ENCODE results near the gene BICRAL. TPM values are rescaled to one million over a fixed set of nuclear protein-coding genes. Genes with fewer than 3 reads are reported as not detected.
A peak's percentile ranks its signal among the peaks of the same experiment; 100 is the strongest.
"Not testable (repeated sequence)": the region's sequence is repeated elsewhere in the genome, so short reads cannot be mapped to it uniquely, and the experiment has no call there.

The BICRAL gene
- total RNA-seq, 2 donors from 2014 or later, result 9.6 to 14.1 TPM

GRCh38 chr6:42898891-42899361 is 117.1 kb downstream of the BICRAL start:
- Histone ChIP-seq H3K27ac (no peak overlapping the region), H3K36me3 (no peaks in the 10 kb centered on the region), H3K9me3 (no peaks in the 10 kb centered on the region), H3K4me3 (no peak overlapping the region), H3K27me3 (no peaks in the 10 kb centered on the region), H3K4me1 (peaks cover 0 to 42% of the 10 kb centered on the region in 2 donors)
- peak; percentile 74 for DNase-seq (ENCODE audit: low spot score)
- peak; percentile 73 to 88 for TF ChIP-seq CTCF (IDR thresholded peaks at IDR 0.05)

- Histone ChIP-seq H3K4me1 (peaks cover 0 to 36% of the 10 kb centered on the region in 2 donors), H3K27ac (no peak overlapping the region), H3K9me3 (no peaks in the 10 kb centered on the region), H3K27me3 (no peaks in the 10 kb centered on the region), H3K36me3 (no peaks in the 10 kb centered on the region), H3K4me3 (no peak overlapping the region)
- TF ChIP-seq CTCF (IDR thresholded peaks at IDR 0.05), result no peak
- no peak for DNase-seq (ENCODE audit: low spot score)
Observed at GRCh38 chr6:42899871-42900270, 118.0 kb downstream of the BICRAL start.

GRCh38 chr6:42901538-42901957 is 119.7 kb downstream of the BICRAL start:
- no peaks in the 10 kb centered on the region for H3K36me3 ChIP-seq
- H3K27me3 ChIP-seq, result no peaks in the 10 kb centered on the region
- peaks cover 0 to 36% of the 10 kb centered on the region in 2 donors for H3K4me1 ChIP-seq
- DNase-seq (ENCODE audit: low spot score), result peak; percentile 86
- TF ChIP-seq CTCF (IDR thresholded peaks at IDR 0.05), result peak; percentile 74 to 96
- no peaks in the 10 kb centered on the region for H3K9me3 ChIP-seq
- no peak overlapping the region for H3K4me3 ChIP-seq
- H3K27ac ChIP-seq, result peak overlapping the region; percentile 19 to 77

GRCh38 chr6:42902429-42903263 is 120.8 kb downstream of the BICRAL start:
- Histone ChIP-seq H3K4me1 (peaks cover 0 to 36% of the 10 kb centered on the region in 2 donors), H3K27ac (peak overlapping the region; percentile 42 to 77)
- not testable (repeated sequence) for DNase-seq (ENCODE audit: low spot score); H3K4me3 ChIP-seq; H3K27me3 ChIP-seq; H3K36me3 ChIP-seq; H3K9me3 ChIP-seq

- TF ChIP-seq CTCF (IDR thresholded peaks at IDR 0.05), result no peak
- Histone ChIP-seq H3K36me3 (no peaks in the 10 kb centered on the region), H3K4me1 (peaks cover 0 to 28% of the 10 kb centered on the region in 2 donors), H3K9me3 (no peaks in the 10 kb centered on the region), H3K4me3 (no peak overlapping the region), H3K27me3 (no peaks in the 10 kb centered on the region), H3K27ac (no peak overlapping the region)
- no peak for DNase-seq (ENCODE audit: low spot score)
Observed at GRCh38 chr6:42904467-42904866, 122.6 kb downstream of the BICRAL start.

- no peak for TF ChIP-seq CTCF (IDR thresholded peaks at IDR 0.05)
- H3K4me1 ChIP-seq, result peaks cover 0 to 23% of the 10 kb centered on the region in 2 donors
- no peak for DNase-seq (ENCODE audit: low spot score)
Observed at GRCh38 chr6:42907336-42907735, 125.5 kb downstream of the BICRAL start.

More at GRCh38 chr6:42907336-42907735, 125.5 kb downstream of the BICRAL start:
- H3K27ac ChIP-seq, result no peak overlapping the region
- H3K9me3 ChIP-seq, result no peaks in the 10 kb centered on the region
- H3K27me3 ChIP-seq, result peaks cover 0 to 5% of the 10 kb centered on the region in 2 donors
- H3K4me3 ChIP-seq, result no peak overlapping the region
- no peaks in the 10 kb centered on the region for H3K36me3 ChIP-seq

Data from right atrium auricular region (tissue), 2 donors.